ENCODE results near the gene MCCC1. TPM values are rescaled to one million over a fixed set of nuclear protein-coding genes. Genes with fewer than 3 reads are reported as not detected.

The MCCC1 gene
- total RNA-seq, 1 donor from 2014 or later = 37.9 TPM

- Mint-ChIP-seq H3K4me1 (ENCODE audit: unreplicated experiment) (peaks cover 17% of the 10 kb centered on the region), H3K4me3 (ENCODE audit: unreplicated experiment) (no peak overlapping the region), H3K27ac (ENCODE audit: unreplicated experiment) (no peak overlapping the region), H3K9me3 (ENCODE audit: unreplicated experiment) (peaks cover 9% of the 10 kb centered on the region), H3K36me3 (ENCODE audit: unreplicated experiment) (peaks cover 2% of the 10 kb centered on the region), H3K27me3 (ENCODE audit: unreplicated experiment) (no peaks in the 10 kb centered on the region)
- TF ChIP-seq, protein P1, sequence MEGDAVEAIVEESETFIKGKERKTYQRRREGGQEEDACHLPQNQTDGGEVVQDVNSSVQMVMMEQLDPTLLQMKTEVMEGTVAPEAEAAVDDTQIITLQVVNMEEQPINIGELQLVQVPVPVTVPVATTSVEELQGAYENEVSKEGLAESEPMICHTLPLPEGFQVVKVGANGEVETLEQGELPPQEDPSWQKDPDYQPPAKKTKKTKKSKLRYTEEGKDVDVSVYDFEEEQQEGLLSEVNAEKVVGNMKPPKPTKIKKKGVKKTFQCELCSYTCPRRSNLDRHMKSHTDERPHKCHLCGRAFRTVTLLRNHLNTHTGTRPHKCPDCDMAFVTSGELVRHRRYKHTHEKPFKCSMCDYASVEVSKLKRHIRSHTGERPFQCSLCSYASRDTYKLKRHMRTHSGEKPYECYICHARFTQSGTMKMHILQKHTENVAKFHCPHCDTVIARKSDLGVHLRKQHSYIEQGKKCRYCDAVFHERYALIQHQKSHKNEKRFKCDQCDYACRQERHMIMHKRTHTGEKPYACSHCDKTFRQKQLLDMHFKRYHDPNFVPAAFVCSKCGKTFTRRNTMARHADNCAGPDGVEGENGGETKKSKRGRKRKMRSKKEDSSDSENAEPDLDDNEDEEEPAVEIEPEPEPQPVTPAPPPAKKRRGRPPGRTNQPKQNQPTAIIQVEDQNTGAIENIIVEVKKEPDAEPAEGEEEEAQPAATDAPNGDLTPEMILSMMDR (IDR thresholded peaks at IDR 0.05) = no peak
- peak; percentile 19 for DNase-seq (ENCODE audit: extremely low spot score, unreplicated experiment)
Measured at GRCh38 chr3:183123891-183124290, 24.6 kb upstream of the MCCC1 start.

- H3K4me3 Mint-ChIP-seq (ENCODE audit: unreplicated experiment) = no peak overlapping the region
- peaks cover 4% of the 10 kb centered on the region for H3K27me3 Mint-ChIP-seq (ENCODE audit: unreplicated experiment)
- no peak for DNase-seq (ENCODE audit: extremely low spot score, unreplicated experiment)
- peaks cover 17% of the 10 kb centered on the region for H3K4me1 Mint-ChIP-seq (ENCODE audit: unreplicated experiment)
- TF ChIP-seq, protein P1 (IDR thresholded peaks at IDR 0.05) = peak; percentile 88
- peak overlapping the region; percentile 24 for H3K27ac Mint-ChIP-seq (ENCODE audit: unreplicated experiment)
- H3K9me3 Mint-ChIP-seq (ENCODE audit: unreplicated experiment) = no peaks in the 10 kb centered on the region
- H3K36me3 Mint-ChIP-seq (ENCODE audit: unreplicated experiment) = no peaks in the 10 kb centered on the region
Measured at GRCh38 chr3:183122257-183122932, 23.1 kb upstream of the MCCC1 start.

DNA sequence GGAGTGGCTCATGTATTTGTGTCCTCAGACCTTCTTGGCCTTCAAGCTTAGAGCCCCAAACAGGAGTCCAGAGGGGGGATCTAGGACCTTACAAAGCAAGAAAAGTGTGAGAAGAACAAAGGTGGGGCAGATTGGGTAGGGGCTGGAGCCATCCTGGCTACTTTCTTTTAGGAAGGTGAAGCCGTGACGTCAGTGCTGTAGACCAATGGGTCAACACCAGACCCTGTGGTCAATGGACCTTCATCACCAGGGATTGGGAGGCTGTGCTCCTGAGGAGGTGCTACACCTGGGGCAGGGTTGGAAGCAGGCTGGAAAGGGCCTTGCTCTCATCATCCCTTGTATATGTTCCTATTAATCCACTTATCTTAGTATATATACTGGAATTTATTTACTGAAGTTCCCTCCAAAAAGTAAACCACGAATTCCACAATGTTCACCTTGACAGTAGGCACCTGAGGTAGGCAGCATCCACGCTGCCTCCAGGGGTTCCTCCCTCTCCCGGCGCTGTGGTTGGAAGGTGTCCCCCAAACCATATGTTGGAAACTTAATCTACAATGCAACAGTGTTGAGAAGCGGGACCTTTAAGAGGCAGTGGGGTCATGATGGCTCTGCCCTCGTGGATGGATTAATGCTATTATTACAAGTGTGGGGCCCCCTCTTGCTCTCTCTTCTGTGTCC, 21.4 kb upstream of the MCCC1 start:
- peak; percentile 57 for DNase-seq (ENCODE audit: extremely low spot score, unreplicated experiment)
- TF ChIP-seq, protein P1 (IDR thresholded peaks at IDR 0.05) = no peak
- no peaks in the 10 kb centered on the region for H3K9me3 Mint-ChIP-seq (ENCODE audit: unreplicated experiment)
- H3K36me3 Mint-ChIP-seq (ENCODE audit: unreplicated experiment) = no peaks in the 10 kb centered on the region
- H3K27me3 Mint-ChIP-seq (ENCODE audit: unreplicated experiment) = peaks cover 21% of the 10 kb centered on the region
- H3K4me1 Mint-ChIP-seq (ENCODE audit: unreplicated experiment) = peaks cover 21% of the 10 kb centered on the region
- no peak overlapping the region for H3K27ac Mint-ChIP-seq (ENCODE audit: unreplicated experiment)
- H3K4me3 Mint-ChIP-seq (ENCODE audit: unreplicated experiment) = no peak overlapping the region

DNA sequence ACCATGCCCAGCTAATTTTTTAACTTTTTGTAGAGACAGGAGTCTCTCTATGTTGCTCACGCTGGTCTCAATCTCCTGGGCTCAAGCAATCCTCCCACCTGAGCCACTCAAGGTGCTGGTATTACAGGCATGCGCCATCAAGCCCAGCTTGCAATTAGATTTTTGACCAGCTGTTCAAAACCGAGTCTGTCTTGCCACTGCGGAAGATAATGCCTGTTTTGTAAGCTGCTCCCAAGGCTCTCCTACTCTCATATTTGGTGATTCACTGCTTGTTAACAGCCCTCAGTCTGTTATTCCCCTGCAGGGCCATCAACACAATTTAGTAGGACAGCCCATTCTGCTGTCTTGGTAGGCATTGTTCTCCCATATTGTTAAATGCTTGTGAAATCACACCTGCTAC, 17.8 kb upstream of the MCCC1 start:
- peaks cover 22% of the 10 kb centered on the region for H3K4me1 Mint-ChIP-seq (ENCODE audit: unreplicated experiment)
- peaks cover 5% of the 10 kb centered on the region for H3K9me3 Mint-ChIP-seq (ENCODE audit: unreplicated experiment)
- DNase-seq (ENCODE audit: extremely low spot score, unreplicated experiment) = no peak
- no peak overlapping the region for H3K4me3 Mint-ChIP-seq (ENCODE audit: unreplicated experiment)
- no peaks in the 10 kb centered on the region for H3K36me3 Mint-ChIP-seq (ENCODE audit: unreplicated experiment)
- H3K27me3 Mint-ChIP-seq (ENCODE audit: unreplicated experiment) = peaks cover 32% of the 10 kb centered on the region
- TF ChIP-seq, protein P1 (IDR thresholded peaks at IDR 0.05) = no peak
- no peak overlapping the region for H3K27ac Mint-ChIP-seq (ENCODE audit: unreplicated experiment)

- TF ChIP-seq, protein P1 (IDR thresholded peaks at IDR 0.05) = no peak
- H3K4me3 Mint-ChIP-seq (ENCODE audit: unreplicated experiment) = peak overlapping the region; percentile 40
Measured at GRCh38 chr3:183116025-183116614, 16.8 kb upstream of the MCCC1 start.

More at GRCh38 chr3:183116025-183116614, 16.8 kb upstream of the MCCC1 start:
- peaks cover 15% of the 10 kb centered on the region for H3K4me1 Mint-ChIP-seq (ENCODE audit: unreplicated experiment)
- DNase-seq (ENCODE audit: extremely low spot score, unreplicated experiment) = peak; percentile 69
- H3K27me3 Mint-ChIP-seq (ENCODE audit: unreplicated experiment) = peaks cover 32% of the 10 kb centered on the region
- peaks cover 7% of the 10 kb centered on the region for H3K9me3 Mint-ChIP-seq (ENCODE audit: unreplicated experiment)
- H3K36me3 Mint-ChIP-seq (ENCODE audit: unreplicated experiment) = no peaks in the 10 kb centered on the region
- no peak overlapping the region for H3K27ac Mint-ChIP-seq (ENCODE audit: unreplicated experiment)
